ENCODE results near the gene PSMB8.
A peak's percentile ranks its signal among the peaks of the same experiment; 100 is the strongest.
"Not testable (repeated sequence)": the region's sequence is repeated elsewhere in the genome, so short reads cannot be mapped to it uniquely, and the experiment has no call there.

PSMB8 gene

GRCh38 chr6:32838114-32838958 is 5.5 kb downstream of the PSMB8 start, which contains the start of gene TAP2:
TAP2 (minus strand) TSS chr6:32838739; CDS start chr6:32838233, 506 bp downstream.
- peak; percentile 95 to 98 (median 96) for DNase-seq (ENCODE audit: low read depth in 2 of 3, low spot score in 1 of 3)

GRCh38 chr6:32837651-32838113 is 6.2 kb downstream of the PSMB8 start:
- DNase-seq (ENCODE audit: low read depth in 2 of 3, low spot score in 1 of 3) = no peak

GRCh38 chr6:32836873-32837272 is 7.0 kb downstream of the PSMB8 start:
- no peak for DNase-seq (ENCODE audit: low read depth in 2 of 3, low spot score in 1 of 3)

GRCh38 chr6:32835167-32835893 is 8.5 kb downstream of the PSMB8 start:
- no peak for DNase-seq (ENCODE audit: low read depth in 2 of 3, low spot score in 1 of 3)

GRCh38 chr6:32833664-32834063 is 10.2 kb downstream of the PSMB8 start:
- no peak for DNase-seq (ENCODE audit: low read depth in 2 of 3, low spot score in 1 of 3)

GRCh38 chr6:32832535-32832934 is 11.3 kb downstream of the PSMB8 start:
- no peak for DNase-seq (ENCODE audit: low read depth in 2 of 3, low spot score in 1 of 3)

- DNase-seq (ENCODE audit: low read depth in 2 of 3, low spot score in 1 of 3) = no peak
Measured at GRCh38 chr6:32830936-32831335, 12.9 kb downstream of the PSMB8 start.

- no peak for DNase-seq (ENCODE audit: low read depth in 2 of 3, low spot score in 1 of 3)
Measured at GRCh38 chr6:32830017-32830416, 13.8 kb downstream of the PSMB8 start.

- no peak for DNase-seq (ENCODE audit: low read depth in 2 of 3, low spot score in 1 of 3)
Measured at GRCh38 chr6:32829495-32829894, 14.4 kb downstream of the PSMB8 start.

GRCh38 chr6:32827025-32827424 is 16.8 kb downstream of the PSMB8 start:
- DNase-seq (ENCODE audit: low read depth in 2 of 3, low spot score in 1 of 3) = no peak

GRCh38 chr6:32825966-32826365 is 17.9 kb downstream of the PSMB8 start:
- DNase-seq (ENCODE audit: low read depth in 2 of 3, low spot score in 1 of 3) = no peak

GRCh38 chr6:32819729-32820128 is 24.1 kb downstream of the PSMB8 start:
- DNase-seq (ENCODE audit: low read depth in 2 of 3, low spot score in 1 of 3) = no peak

GRCh38 chr6:32818867-32819266 is 25.0 kb downstream of the PSMB8 start:
- no peak for DNase-seq (ENCODE audit: low read depth in 2 of 3, low spot score in 1 of 3)

- DNase-seq (ENCODE audit: low read depth in 2 of 3, low spot score in 1 of 3) = no peak
Measured at GRCh38 chr6:32816746-32817204, 27.1 kb downstream of the PSMB8 start, which contains the start of gene HLA-DOB. HLA-DOB (minus strand) TSS chr6:32817002; CDS start chr6:32816951, 51 bp downstream.

GRCh38 chr6:32815996-32816395 is 27.9 kb downstream of the PSMB8 start:
- DNase-seq (ENCODE audit: low read depth in 2 of 3, low spot score in 1 of 3) = no peak

GRCh38 chr6:32815115-32815514 is 28.7 kb downstream of the PSMB8 start:
- DNase-seq (ENCODE audit: low read depth in 2 of 3, low spot score in 1 of 3) = no peak

GRCh38 chr6:32814145-32814544 is 29.7 kb downstream of the PSMB8 start:
- DNase-seq (ENCODE audit: low read depth in 2 of 3, low spot score in 1 of 3) = no peak

- no peak for DNase-seq (ENCODE audit: low read depth in 2 of 3, low spot score in 1 of 3)
Measured at GRCh38 chr6:32809171-32809570, 34.7 kb downstream of the PSMB8 start.

GRCh38 chr6:32807020-32807580 is 36.7 kb downstream of the PSMB8 start:
- no peak for DNase-seq (ENCODE audit: low read depth in 2 of 3, low spot score in 1 of 3)

GRCh38 chr6:32805404-32805803 is 38.4 kb downstream of the PSMB8 start:
- DNase-seq (ENCODE audit: low read depth in 2 of 3, low spot score in 1 of 3) = not testable (repeated sequence)

GRCh38 chr6:32803416-32803815 is 40.4 kb downstream of the PSMB8 start:
- DNase-seq (ENCODE audit: low read depth in 2 of 3, low spot score in 1 of 3) = no peak

GRCh38 chr6:32799740-32800139 is 44.1 kb downstream of the PSMB8 start:
- DNase-seq (ENCODE audit: low read depth in 2 of 3, low spot score in 1 of 3) = no peak

Data from stimulated activated CD4-positive, alpha-beta T cell treated with anti-CD3 and anti-CD28 coated beads, Interleukin-12 subunit alpha, Interleukin-12 subunit beta, amount 100 ng/mL, for 48 hours (primary cell).